GM12892 (cell line): Measurements from ENCODE around the gene DSCAML1.

Experiments
- POLR2A ChIP-seq: IDR thresholded peaks from 2 replicates; pipeline ENCODE4 v1.6.1; 2011; ENCODE audit warnings: low read depth, low read length, control low read depth
- POLR2AphosphoS5 ChIP-seq: IDR thresholded peaks from 2 replicates; pipeline ENCODE4 v1.6.1; 2011; ENCODE audit warnings: low read depth, low read length, control low read depth

GRCh38 chr11:117595440-117595839, 201.6 kb downstream of the DSCAML1 start:
- no peak for TF ChIP-seq POLR2AphosphoS5
- no peak for TF ChIP-seq POLR2A
